ENCODE measurements around the gene PACSIN3.
"Not testable (repeated sequence)": the region's sequence is repeated elsewhere in the genome, so short reads cannot be mapped to it uniquely, and the experiment has no call there.

Gene PACSIN3

DNA sequence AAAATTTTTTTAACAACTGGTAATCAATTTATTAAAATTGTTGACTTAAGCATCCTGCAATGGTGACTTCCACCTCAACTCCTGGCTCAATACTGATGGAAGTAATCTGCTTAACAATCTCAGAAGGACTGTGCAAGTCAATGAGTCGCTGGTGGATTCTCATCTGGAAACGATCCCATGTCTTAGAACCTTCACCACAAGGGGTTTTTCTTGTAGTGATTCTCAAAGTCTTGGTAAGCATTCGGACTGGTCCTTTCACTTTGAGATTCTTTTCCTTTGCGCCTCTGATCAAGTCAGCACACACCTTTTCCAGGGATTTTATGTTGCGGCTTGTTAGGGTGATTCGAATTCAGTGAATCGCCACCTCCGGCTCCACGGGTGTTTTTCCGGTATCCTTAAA, 4.9 kb upstream of the PACSIN3 start:
- not testable (repeated sequence) for DNase-seq

DNA sequence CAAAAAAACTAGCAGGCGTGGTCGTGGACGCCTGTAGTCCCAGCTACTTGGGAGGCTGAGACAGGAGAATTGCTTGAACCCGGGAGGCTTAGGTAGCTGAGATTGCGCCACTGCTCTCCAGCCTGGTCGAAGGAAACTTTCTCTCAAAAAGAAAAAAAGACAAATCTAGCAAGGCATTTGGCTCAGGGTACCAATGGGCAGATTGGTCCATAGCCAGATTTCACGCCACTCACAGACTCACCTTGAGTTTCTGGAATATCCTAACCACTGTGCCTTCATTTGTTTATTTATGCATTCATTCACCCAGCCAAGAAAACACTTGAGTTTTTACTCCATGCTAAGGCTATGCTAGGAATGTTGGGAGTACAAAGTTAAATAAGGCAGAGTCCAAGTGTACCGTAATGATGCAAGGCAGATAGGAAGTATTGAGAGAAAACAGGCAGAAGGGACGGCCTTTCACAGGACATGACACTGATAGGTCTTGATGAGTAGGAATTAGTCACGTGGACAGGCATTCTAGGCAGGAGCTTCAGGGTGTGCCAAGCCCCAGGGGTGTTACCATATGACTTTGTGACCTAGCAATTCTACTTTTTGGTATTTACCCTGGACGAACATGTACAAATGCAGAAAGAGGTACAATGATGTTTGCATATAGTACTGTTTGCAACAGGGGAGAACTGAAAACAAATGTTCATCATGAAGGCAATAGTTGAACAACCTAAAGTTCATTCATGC, 3.0 kb upstream of the PACSIN3 start:
- no peak for DNase-seq

DNA sequence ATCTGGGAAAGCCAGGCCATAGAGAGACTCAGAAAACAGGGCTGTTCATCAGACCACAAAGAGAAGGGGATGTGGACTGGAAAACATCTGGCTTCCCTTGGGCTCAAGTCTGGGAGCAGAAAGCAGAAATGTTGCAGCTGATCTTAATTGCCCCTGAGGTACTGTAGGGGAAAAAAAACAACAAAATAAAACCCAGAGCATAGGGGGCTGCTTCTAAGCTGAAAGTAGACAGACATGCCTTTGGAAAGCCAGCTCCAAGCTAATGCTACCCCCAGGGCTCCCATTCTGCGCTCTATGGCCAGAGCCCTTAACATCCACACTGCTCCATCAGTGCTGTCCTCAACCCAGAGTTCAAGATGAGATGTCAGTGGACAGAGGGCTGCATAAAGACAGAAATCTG, 2.0 kb upstream of the PACSIN3 start:
- no peak for DNase-seq

DNA sequence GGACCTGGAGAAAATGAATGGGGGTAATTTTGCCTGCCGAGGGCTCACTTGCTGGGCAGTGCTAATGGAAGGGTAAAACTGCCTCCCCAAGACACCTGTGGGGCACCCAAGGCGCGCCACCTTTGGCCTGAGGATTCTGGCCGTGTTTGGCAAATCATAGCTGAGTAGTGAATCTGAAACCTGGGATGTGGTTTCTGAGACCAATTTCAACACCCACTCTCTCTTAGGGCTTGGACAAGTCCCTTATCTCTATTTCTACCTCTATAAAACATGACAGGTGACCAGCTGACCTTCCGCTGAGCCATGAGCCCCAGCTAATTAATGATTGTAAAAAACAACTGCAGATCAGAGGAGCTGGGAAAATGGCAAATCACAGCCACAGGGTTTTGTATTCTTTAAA, 1.5 kb upstream of the PACSIN3 start:
- DNase-seq = no peak

DNA sequence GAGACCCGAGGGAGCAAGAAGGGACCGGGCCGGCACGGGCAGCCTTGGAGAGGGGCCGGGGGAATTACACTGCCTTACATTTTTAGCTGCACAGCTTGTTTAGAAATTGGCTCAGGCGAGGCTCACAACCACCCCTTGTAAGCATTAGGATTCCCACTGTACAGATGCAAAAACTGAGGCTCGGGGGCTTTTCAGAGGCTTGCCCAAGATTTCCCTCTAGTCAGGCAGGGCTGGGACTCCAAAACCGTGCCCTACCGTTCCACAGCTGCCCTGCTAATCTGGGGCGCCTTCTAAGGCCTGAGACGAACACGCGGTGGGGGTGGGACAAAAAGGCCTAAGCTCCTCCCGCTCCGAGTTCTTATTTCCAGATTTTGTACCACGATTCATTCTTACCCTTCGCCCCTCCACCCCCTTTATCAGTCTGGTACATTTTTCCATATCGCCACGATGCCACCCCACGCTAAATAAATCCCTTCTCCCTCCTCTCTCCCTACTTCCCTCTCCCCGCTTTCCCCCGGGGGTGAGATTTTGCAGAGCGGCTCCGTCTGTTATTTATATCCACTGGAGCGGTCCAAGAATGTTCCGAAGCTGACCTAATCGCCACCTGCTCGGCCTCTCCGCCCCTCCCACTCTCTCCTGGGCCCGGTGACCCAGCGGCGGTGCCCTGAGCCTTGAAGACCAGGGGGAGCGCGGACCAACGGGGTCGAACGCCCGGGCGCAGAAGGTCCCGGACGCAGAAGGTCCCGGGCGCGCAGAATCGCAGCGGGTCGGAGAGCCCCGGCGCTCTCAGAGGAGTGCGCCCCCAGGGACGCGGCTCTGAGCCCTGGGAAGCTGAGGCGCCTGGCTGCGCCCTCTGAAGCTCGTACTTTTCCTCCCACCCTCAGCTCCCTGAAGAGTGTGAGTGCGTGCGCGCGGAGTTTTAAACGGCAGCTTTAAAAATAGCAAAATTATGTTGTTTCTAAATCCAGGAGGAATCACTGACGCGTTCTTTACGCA, 764 bp upstream of the PACSIN3 start:
- no peak for DNase-seq

DNA sequence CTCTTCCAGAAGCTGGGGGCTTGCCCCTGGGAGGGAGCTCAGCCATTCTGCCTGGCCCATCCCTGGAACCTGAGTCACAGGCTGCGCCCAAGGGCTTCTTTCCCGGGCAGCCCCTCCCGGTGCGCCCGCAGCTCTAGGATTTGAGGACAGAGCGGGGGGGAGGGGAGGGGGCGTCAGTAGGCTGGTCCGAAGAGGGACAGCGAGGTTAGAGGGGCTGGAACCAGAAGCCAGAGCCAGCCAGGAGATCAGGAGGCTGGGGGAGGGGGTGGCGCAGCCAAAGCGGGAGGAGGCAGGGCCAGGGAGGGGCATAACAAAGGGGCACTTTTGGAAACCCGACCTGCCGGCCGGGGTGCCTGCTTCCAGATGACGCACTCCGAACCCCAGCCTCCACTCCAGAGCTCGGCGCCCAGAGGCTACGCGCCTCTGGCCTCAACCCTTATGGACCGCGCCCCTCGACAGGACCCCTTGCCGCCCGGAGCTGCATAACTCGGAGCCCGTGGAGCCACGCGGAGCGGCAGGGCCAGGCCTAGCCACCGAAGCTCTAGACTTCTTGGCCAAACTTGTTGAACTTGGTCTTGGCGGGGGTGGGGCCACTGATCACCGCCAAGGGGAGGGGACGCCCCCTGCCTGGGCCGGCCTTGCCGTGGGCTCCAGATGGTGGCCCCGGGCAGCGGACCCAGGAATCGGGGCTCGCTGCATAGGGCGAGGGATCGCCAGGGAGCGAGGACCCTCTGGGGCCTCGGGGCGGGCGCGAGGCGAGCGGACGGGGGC, 744 bp downstream of the PACSIN3 start:
- DNase-seq = no peak

DNA sequence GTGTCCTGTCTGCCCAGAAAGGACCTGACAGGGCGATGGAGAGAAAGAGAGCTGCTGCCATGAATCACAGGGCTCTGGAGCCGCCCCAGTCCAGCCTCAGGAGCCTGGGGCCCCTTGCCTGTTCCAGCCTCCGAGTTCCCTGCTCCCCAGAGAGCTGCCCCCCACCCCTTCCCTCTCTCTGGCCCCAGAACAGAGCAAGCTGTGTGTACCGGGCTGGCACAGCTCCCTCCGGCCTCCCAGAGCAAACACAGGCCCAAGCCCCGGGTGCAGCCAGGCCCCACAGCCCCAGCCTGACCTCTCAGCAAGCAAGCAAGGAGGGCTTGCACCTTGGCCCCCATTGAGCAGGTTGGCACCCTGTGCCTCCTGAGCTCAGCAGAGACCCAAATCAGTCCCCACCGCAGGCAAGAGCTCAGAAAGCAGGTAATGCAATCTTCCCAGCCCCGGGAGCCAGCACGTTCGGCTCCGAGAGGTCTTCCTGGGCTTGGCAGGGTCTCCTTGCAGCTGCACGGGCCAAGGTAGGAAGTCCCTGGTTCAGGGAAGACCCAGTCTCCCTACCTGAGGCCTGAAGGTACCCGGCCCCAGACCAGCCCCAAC, 1.4 kb downstream of the PACSIN3 start:
- no peak for DNase-seq

DNA sequence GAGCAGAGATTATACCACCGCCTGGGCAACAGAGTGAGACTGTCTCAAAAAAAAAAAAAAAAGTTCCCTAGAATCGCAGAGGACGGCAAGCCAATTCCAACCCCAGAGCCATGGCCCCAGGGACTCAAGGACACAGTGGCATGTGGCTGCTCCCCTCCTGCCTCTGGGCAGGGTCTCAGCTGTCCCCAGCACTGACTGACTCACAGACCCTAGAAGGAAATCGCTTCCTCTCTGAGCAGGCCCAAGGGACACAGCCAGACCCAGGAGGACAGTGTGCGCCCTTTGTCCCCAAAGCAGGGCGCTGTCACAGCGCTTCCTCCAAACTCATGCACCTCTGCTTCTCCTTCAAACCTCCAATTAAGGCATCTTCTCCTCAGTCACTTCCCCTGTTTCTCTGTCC, 2.3 kb downstream of the PACSIN3 start:
- DNase-seq = no peak

DNA sequence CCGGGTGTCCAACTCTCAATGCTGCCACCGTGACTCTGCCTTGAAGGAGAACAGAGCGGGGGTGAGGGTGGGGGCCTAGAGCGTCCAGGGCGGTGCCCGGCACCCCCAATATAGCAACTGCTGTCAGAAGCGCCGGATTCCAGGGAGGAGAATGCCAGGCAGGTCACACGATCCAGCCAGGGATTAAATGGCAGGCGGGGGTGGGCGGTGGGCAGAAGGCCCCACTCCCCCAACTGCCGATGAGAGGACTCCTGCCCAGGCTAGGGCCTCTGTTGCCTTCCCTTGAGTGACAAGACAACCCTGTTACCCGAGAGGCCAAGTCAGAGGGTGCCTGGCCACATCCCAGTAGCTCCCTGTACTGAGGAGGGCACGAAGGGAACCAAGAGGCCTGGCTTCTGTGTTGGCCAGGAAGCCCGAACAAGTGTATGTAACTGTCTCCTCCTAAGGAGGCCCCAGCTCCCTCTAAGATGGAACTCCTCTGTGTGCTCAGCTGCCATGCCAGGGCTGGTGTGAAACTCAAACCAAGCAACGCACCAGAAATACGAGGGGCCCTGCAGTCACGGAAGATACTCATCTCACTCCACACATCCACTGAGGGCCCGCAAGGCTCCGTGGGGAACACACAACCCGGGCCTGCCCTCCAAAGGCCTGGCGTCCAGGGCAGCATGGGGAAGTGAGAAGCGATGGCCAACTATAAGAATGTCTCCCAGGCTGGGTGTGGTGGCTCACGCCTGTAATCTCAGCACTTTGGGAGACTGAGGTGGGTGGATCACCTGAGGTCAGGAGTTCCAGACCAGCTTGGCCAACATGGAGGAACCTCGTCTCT, 3.0 kb downstream of the PACSIN3 start:
- no peak for DNase-seq

DNA sequence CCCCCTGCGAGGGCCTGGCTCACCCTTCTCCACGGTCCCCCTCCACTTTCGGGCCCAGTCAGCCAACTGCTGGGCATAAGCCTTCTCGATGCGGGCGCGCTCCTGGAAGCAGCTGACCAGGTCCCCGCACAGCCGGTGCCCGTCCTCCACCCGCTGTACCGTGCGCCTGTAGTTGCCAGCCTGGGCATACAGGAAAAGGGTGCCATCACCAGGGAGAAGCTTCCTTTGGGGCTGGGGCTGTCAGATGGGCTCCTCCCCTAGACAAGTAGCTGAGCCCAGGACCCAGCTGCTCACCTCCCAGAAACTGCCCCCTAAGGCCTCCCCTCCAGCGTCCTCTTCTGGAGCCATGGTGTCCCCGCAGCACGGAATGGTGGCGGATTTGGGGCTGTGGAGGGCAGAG, 3.9 kb downstream of the PACSIN3 start:
- no peak for DNase-seq

DNA sequence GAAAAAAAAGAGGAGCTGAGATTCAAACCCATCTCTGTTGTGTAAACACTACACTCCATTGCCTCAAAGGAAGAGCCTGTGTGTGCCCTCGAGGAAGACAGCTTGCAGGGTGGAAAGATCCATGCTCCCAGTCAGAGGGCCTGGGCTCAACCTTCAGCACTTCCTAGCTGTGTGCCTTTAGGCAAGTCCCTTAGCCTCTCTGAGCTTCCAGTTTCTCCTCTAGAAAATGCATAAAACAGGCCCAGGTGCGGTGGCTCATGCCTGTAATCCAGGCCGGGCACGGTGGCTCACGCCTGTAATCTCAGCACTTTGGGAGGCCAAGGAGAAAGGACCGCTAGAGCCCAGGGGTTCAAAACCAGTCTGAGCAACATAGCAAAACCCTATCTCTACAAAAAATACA, 5.0 kb downstream of the PACSIN3 start:
- no peak for DNase-seq

DNA sequence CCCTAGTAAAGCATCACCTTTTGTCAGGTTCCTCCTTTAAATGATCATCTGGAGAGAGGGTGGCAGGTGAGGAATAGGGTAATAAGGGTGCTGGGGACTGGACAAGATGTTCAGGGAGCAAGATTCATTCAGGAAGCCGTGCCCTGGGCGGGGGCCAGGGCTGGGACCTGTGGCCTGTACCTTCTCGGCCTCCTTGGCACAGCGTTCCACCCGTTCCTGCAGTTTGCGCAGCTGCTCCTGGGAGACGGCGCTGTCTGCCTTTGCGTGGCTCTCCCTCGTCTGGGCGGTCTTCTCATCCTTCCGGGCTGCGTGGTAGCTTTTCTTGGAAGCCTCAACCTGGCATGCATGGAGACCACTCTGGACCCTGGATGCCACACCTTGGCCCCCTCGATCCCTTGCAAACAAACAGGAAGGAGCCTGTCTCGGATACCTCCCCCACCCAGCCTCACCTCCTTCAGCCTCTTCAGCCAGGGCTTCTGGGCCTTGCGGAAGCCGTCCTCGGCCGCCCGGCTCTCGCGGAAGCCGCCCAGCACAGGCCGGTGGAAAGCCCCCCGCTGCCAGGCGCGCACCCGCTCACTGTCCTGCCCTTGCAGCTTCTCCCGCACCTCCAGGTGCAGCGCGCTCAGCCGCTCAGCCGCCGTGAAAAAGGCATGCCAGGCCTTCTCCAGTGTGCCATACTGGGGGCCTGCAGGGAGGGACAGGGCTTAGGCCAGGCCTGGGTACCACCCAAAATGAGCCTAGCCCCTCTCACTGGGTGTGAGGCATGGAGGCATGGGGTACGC, 6.0 kb downstream of the PACSIN3 start:
- DNase-seq = no peak

DNA sequence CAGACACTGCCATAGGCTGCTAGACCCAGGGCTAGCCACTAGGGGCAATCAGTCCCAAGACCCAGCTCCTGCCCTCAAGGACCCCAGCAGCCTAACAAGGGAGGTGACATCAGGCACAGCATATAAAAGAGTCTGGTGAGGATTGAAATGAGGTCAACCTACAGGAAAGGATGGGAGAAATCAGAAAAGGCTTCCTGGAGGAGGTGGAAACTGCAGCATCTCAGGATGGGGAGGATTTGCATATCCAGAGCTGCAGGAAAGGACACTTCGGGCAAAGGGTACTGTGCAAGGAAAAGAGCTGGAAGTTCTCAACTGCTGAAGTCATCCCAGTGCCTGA, 6.6 kb downstream of the PACSIN3 start:
- DNase-seq = peak; percentile 36

DNA sequence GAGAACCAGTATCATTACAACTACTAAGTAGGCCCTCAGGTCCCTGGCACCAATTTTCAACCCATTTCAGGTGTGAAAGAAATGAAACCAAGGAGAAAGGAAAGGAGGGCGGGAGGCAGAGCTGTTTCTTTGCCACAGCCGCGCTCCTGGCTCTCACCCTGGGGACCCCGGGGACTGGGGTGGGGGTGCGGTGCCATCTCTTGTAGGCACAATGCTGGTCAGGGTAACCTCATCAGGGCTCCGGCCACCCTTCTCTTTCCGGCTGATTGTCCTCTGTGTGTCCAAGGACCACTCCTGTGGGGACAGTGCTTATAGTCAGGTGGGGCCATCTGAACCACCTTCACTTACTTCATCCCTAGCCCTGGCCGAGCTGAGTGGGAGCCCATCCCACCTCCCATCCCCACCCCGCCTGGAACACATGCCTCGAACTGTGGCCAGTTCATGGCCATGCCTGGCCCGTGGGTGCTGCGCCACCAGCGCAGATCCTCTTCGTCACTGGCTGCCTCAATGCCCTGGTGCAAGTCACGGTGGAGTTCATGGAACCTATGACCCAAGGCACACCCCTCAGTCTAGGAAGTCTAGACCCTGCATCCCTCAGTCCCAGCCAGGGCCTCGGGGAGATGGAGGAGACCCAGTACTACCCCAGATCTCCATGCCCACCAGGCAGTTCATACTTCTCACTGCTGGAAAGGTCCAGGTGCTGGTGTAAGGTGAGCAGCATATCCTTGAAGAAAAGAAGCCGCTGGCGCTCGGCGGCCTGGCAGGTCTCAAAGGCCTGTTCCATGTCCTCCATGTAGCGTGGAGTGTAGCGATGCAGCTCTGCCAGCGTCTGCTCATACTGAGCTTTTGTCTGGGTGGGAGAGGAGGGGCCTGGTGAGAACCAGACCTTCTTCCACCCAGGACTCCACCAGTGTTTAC, 7.2 kb downstream of the PACSIN3 start:
- DNase-seq = no peak

DNA sequence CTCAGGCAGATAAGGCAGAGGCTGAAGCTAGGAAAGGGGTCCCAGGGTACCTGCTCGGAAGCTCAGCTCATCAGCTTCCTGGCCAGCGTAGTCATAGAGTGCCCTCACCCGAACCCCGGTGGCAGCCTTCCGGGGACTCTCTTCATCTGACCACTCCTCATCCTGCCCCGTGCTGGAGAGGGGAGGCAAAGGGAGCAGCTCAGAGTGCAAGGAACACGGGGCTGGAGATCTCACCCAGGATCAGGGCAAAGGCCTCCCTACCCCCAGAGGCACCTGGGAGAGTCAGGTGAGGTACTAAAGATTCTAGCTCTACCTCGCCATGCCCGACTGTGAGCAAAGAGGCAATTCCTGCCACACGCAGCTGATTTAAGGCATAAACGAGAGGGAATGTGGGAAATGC, 7.9 kb downstream of the PACSIN3 start:
- DNase-seq = no peak

DNA sequence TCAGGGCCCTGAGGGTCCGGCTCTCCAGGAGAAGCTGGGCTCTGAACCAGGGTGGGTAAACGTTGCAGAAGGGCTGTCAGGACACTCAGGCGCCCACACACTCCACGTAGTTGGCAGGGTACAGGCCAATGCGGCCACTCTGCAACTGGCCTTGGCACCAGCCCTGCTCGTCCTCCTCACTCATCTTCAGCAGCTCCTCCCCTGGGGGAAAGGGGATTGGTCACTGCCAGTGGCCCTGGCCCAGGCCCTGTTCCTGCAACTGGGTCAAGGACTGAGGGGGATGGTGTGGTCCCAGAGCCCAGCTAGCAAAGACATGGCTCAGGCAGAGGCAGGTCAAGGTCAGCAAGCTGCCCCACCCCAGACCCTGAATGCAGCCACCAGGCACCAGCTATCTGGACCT, 8.4 kb downstream of the PACSIN3 start:
- no peak for DNase-seq

DNA sequence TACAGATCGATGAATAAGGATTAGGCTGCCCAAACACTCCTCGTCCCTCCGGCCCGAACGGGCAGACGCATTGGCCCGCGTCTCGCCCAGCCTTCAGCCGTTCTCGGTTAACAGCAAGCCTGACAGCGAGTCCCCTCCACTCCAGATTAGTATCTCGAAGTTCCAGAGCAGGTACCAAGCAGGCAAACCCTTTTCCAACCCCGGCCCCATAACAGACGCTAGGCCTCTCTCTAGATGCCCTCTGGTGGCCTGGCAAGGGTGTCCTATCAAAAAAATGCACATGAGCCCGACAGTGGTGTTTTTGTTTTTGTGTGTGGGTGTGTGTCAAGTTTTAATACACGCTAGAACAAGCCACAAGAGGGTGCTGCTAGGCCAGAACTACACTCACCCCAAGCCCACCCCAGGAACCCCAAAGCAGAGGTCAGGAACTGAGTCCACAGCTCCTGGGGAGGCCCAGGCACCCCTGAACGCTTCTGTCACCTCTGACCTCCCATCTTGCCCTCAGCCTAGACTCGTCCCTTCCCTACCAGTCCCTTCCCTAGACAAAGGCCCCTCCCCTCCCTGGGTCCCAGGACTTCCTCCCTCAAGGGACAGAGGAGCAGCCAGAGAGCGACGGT, 8.9 kb downstream of the PACSIN3 start:
- peak; percentile 57 for DNase-seq

DNA sequence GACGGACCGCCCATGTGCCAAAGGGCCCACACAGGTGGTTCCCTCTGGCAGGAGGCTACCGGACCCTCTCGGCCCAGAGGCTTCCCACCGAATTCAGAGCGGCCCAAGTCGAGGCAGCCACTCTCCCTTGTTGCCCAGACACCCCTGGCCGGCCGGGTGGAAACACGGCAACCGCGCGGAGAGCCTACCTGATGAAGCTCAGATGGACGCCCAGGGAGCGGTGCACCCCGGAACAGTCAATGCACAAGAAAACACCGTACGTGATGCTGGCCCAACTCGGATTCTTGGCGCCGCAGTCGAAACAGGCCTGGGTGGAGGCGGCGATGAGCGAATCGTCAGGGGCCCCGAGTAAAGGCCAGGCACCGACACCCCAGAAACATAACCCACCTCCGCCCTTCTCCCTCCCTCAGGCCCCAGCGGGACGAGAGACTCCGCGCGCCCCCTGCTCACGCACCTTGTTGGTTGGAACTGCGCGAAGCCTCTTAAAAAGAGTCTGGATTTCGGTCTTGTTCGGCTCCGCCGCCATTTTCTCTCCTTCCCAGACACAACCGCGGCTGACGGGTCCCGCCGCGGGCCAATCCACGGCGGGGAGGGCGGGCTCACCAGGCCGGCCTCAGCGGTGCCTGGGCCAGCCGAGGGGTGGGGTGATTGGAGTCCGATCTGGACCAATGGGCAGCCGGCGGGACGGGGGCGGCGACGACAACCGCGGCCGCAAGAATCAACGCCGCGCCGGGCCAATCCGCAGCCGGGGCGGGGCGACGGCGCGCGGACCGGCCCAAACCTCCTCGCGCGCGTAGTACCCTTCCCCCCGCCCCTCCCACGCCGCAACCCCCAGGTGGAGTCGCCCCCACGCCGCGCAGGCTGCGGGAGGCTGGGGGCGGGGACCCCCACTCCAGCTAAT, 9.7 kb downstream of the PACSIN3 start, which contains the start of gene ARFGAP2:
ARFGAP2 (minus strand) TSS at position 552 of the 901 bp plus-strand sequence; CDS start at position 526, 26 bp downstream.
- peak; percentile 91 for DNase-seq

All from DMS153 (cell line).